MM.1S (cell line): ENCODE results near the gene MICU2.

ENCODE experiments used
- DNase-seq: peaks from one replicate; pipeline ENCODE4 v3.0.0-alpha.2; 2015
- H2AFZ ChIP-seq: fragments of 300-600 bp; sonication (generic); 2 replicates; pipeline ENCODE4 v1.6.0; 2016; ENCODE audit warnings: antibody characterized with exemption, low read length
- H3F3A ChIP-seq: fragments of 300-600 bp; sonication (generic); 2 replicates; pipeline ENCODE4 v1.6.1; 2016; ENCODE audit warnings: mild to moderate bottlenecking, antibody characterized with exemption, low read length, moderate library complexity, mixed read lengths; ENCODE audit not compliant: insufficient read depth
- H3K27ac ChIP-seq: fragments of 300-600 bp; sonication (generic); 2 replicates; pipeline ENCODE4 v1.5.1; 2016; ENCODE audit warnings: mild to moderate bottlenecking, low read length
- H3K27me3 ChIP-seq: fragments of 300-600 bp; sonication (generic); replicated peaks from 2 replicates; pipeline ENCODE4 v1.6.0; 2016; ENCODE audit warnings: low read length; ENCODE audit not compliant: insufficient read depth
- H3K36me3 ChIP-seq: fragments of 300-600 bp; sonication (generic); replicated peaks from 2 replicates; pipeline ENCODE4 v1.6.1; 2016; ENCODE audit warnings: mild to moderate bottlenecking, low read length, mixed read lengths; ENCODE audit not compliant: insufficient read depth
- H3K4me1 ChIP-seq: fragments of 300-600 bp; sonication (generic); 2 replicates; pipeline ENCODE4 v1.6.1; 2016; ENCODE audit warnings: low read length, mixed read lengths
- H3K4me2 ChIP-seq: fragments of 300-600 bp; sonication (generic); 2 replicates; pipeline ENCODE4 v1.6.0; 2016; ENCODE audit warnings: low read depth, low read length
- H3K4me3 ChIP-seq: fragments of 300-600 bp; sonication (generic); 2 replicates; pipeline ENCODE4 v1.5.1; 2016; ENCODE audit warnings: low read length, mixed read lengths
- H3K79me2 ChIP-seq: fragments of 300-600 bp; sonication (generic); 2 replicates; pipeline ENCODE4 v1.6.1; 2016; ENCODE audit warnings: mixed run types, low read length, mixed read lengths
- H3K9ac ChIP-seq: fragments of 300-600 bp; sonication (generic); 2 replicates; pipeline ENCODE4 v1.6.1; 2016; ENCODE audit warnings: low read length, mixed read lengths
- H3K9me2 ChIP-seq: fragments of 300-600 bp; sonication (generic); replicated peaks from 2 replicates; pipeline ENCODE4 v1.6.1; 2016; ENCODE audit warnings: mild to moderate bottlenecking, low read length, mixed read lengths; ENCODE audit not compliant: insufficient read depth
- H3K9me3 ChIP-seq: fragments of 300-600 bp; sonication (generic); replicated peaks from 2 replicates; pipeline ENCODE4 v1.6.1; 2016; ENCODE audit warnings: mild to moderate bottlenecking, low read length, mixed read lengths; ENCODE audit not compliant: insufficient read depth
- H4K20me1 ChIP-seq: fragments of 300-600 bp; sonication (generic); 2 replicates; pipeline ENCODE4 v1.6.1; 2016; ENCODE audit warnings: mild to moderate bottlenecking, low read length, moderate library complexity, mixed read lengths; ENCODE audit not compliant: insufficient read depth
- CTCF ChIP-seq: fragments of 300-600 bp; sonication (generic); IDR thresholded peaks from 2 replicates; pipeline ENCODE4 v1.5.1; 2016; ENCODE audit warnings: antibody characterized with exemption, low read length, mixed read lengths
- EZH2 ChIP-seq: fragments of 300-600 bp; sonication (generic); optimal IDR thresholded peaks from 2 replicates; pipeline ENCODE3; 2017; ENCODE audit warnings: low read depth, mild to moderate bottlenecking, antibody characterized with exemption, low read length, mixed read lengths
- EZH2phosphoT487 ChIP-seq: fragments of 300-600 bp; sonication (generic); IDR thresholded peaks from 2 replicates; pipeline ENCODE4 v1.6.1; 2018; ENCODE audit warnings: antibody characterized with exemption, low read length

The MICU2 gene

GRCh38 chr13:21517576-21517975, 86.4 kb downstream of the MICU2 start:
- no peak overlapping the region for H3K4me2 ChIP-seq
- no peaks in the 10 kb centered on the region for H4K20me1 ChIP-seq
- no peaks in the 10 kb centered on the region for H3K9me2 ChIP-seq
- no peak overlapping the region for H2AFZ ChIP-seq
- no peaks in the 10 kb centered on the region for H3K27me3 ChIP-seq
- H3K4me3 ChIP-seq, result no peak overlapping the region
- no peaks in the 10 kb centered on the region for H3K9me3 ChIP-seq
- H3K79me2 ChIP-seq, result no peaks in the 10 kb centered on the region
- TF ChIP-seq CTCF (no peak), EZH2 (no peak), EZH2phosphoT487 (no peak)
- DNase-seq, result no peak
- H3K4me1 ChIP-seq, result no peaks in the 10 kb centered on the region
- H3K27ac ChIP-seq, result no peak overlapping the region
- no peaks in the 10 kb centered on the region for H3K36me3 ChIP-seq
- no peak overlapping the region for H3K9ac ChIP-seq
- no peaks in the 10 kb centered on the region for H3F3A ChIP-seq

GRCh38 chr13:21516805-21517204, 87.2 kb downstream of the MICU2 start:
- H3K4me2 ChIP-seq, result no peak overlapping the region
- no peak for DNase-seq
- H3K27ac ChIP-seq, result no peak overlapping the region
- H3K9me2 ChIP-seq, result no peaks in the 10 kb centered on the region
- H2AFZ ChIP-seq, result no peak overlapping the region
- no peaks in the 10 kb centered on the region for H3K9me3 ChIP-seq
- H3K4me3 ChIP-seq, result no peak overlapping the region
- no peaks in the 10 kb centered on the region for H3K79me2 ChIP-seq
- H3K27me3 ChIP-seq, result no peaks in the 10 kb centered on the region
- H3F3A ChIP-seq, result no peaks in the 10 kb centered on the region
- H4K20me1 ChIP-seq, result no peaks in the 10 kb centered on the region
- TF ChIP-seq EZH2phosphoT487 (no peak), EZH2 (no peak), CTCF (no peak)
- H3K4me1 ChIP-seq, result no peaks in the 10 kb centered on the region
- H3K9ac ChIP-seq, result no peak overlapping the region
- no peaks in the 10 kb centered on the region for H3K36me3 ChIP-seq

GRCh38 chr13:21511849-21512248, 92.1 kb downstream of the MICU2 start:
- H3F3A ChIP-seq, result no peaks in the 10 kb centered on the region
- no peaks in the 10 kb centered on the region for H3K27me3 ChIP-seq
- H4K20me1 ChIP-seq, result no peaks in the 10 kb centered on the region
- no peaks in the 10 kb centered on the region for H3K4me1 ChIP-seq
- H3K9me2 ChIP-seq, result no peaks in the 10 kb centered on the region
- no peak overlapping the region for H3K4me2 ChIP-seq
- no peak overlapping the region for H3K9ac ChIP-seq
- no peaks in the 10 kb centered on the region for H3K36me3 ChIP-seq
- no peak overlapping the region for H2AFZ ChIP-seq
- no peak overlapping the region for H3K27ac ChIP-seq
- no peaks in the 10 kb centered on the region for H3K9me3 ChIP-seq
- H3K4me3 ChIP-seq, result no peak overlapping the region
- H3K79me2 ChIP-seq, result no peaks in the 10 kb centered on the region
- TF ChIP-seq EZH2phosphoT487, result no peak
- no peak for TF ChIP-seq CTCF
- no peak for TF ChIP-seq EZH2
- no peak for DNase-seq
